Body of pancreas (tissue), 4 donors: ENCODE data around the gene NTN4.

Source experiments
- CTCF ChIP-seq, 7 experiments: fragments of 450-650 bp in 4 of 7; fragments of 200-600 bp in 3 of 7; sonication (generic) in 3 of 7; IDR thresholded peaks; one replicate each; pipeline ENCODE4 v1.5.1; 2016 to 2019; ENCODE audit warnings: antibody characterized with exemption in 7 of 7
- POLR2A ChIP-seq, 3 donors: fragments of 450-650 bp; IDR thresholded peaks; one replicate each; pipeline ENCODE4 v1.6.1; 2016; ENCODE audit warnings: antibody characterized with exemption in 3 of 3, mild to moderate bottlenecking in 2 of 3

- TF ChIP-seq POLR2A (IDR thresholded peaks at IDR 0.05) (no peak), CTCF (IDR thresholded peaks at IDR 0.05) (no peak)
Observed at GRCh38 chr12:95805864-95806671, 15.5 kb upstream of the NTN4 start.
